Right renal cortex interstitium (tissue), 3 donors: Measurements from ENCODE around the gene TYSND1. TPM values are rescaled to one million over a fixed set of nuclear protein-coding genes. Genes with fewer than 3 reads are reported as not detected.
"Not testable (repeated sequence)": the region's sequence is repeated elsewhere in the genome, so short reads cannot be mapped to it uniquely, and the experiment has no call there.

ENCODE experiments used
- DNase-seq, 3 donors: peaks; one replicate each; pipeline ENCODE4 v3.0.0-alpha.2; 2013; ENCODE audit warnings: low read depth in 3 of 3, low spot score in 2 of 3
- polyA plus RNA-seq, 3 donors: library from polyadenylated mRNA; unstranded; fragments of 120-200 nt; gene quantifications; one replicate each; pipeline ENCODE4 v1.2.1, GENCODE V29; 2013; ENCODE audit not compliant: insufficient read length in 3 of 3

Gene TYSND1
- polyA plus RNA-seq, 3 donors, result 9.1 to 11.5 (median 10.3) TPM

GRCh38 chr10:70166394-70166793, 19.9 kb upstream of the TYSND1 start:
- DNase-seq, result no peak

- no peak for DNase-seq
Observed at GRCh38 chr10:70164163-70164562, 17.7 kb upstream of the TYSND1 start.

GRCh38 chr10:70163448-70163847, 16.9 kb upstream of the TYSND1 start:
- no peak for DNase-seq

GRCh38 chr10:70162892-70163201, 16.3 kb upstream of the TYSND1 start:
- no peak for DNase-seq

GRCh38 chr10:70162151-70162891, 15.8 kb upstream of the TYSND1 start:
- no peak for DNase-seq

GRCh38 chr10:70160798-70161197, 14.3 kb upstream of the TYSND1 start:
- no peak for DNase-seq

GRCh38 chr10:70159366-70159765, 12.9 kb upstream of the TYSND1 start:
- not testable (repeated sequence) for DNase-seq

- no peak for DNase-seq
Observed at GRCh38 chr10:70158113-70158512, 11.6 kb upstream of the TYSND1 start.

- no peak for DNase-seq
Observed at GRCh38 chr10:70155255-70155838, 8.8 kb upstream of the TYSND1 start.

GRCh38 chr10:70148516-70148915, 2.0 kb upstream of the TYSND1 start:
- no peak for DNase-seq

- no peak for DNase-seq
Observed at GRCh38 chr10:70147259-70147625, 742 bp upstream of the TYSND1 start.

- DNase-seq, result peak in 2 of 3 donors; percentile 27 to 45
Observed at GRCh38 chr10:70145666-70146488, 623 bp downstream of the TYSND1 start.

GRCh38 chr10:70145166-70145665, 1.3 kb downstream of the TYSND1 start:
- DNase-seq, result peak in 1 of 3 donors; percentile 10

- DNase-seq, result no peak
Observed at GRCh38 chr10:70144372-70145110, 2.0 kb downstream of the TYSND1 start.

GRCh38 chr10:70142555-70142954, 3.9 kb downstream of the TYSND1 start:
- no peak for DNase-seq

GRCh38 chr10:70140297-70140696, 6.2 kb downstream of the TYSND1 start:
- DNase-seq, result no peak

GRCh38 chr10:70139997-70140250, 6.6 kb downstream of the TYSND1 start:
- DNase-seq, result no peak

GRCh38 chr10:70139151-70139996, 7.1 kb downstream of the TYSND1 start:
- DNase-seq, result no peak

- DNase-seq, result no peak
Observed at GRCh38 chr10:70137927-70138883, 8.3 kb downstream of the TYSND1 start.
